Transverse colon (tissue), 4 donors: Measurements from ENCODE around the gene PRDM2. TPM values are rescaled to one million over a fixed set of nuclear protein-coding genes. Genes with fewer than 3 reads are reported as not detected.

Experiments used
- DNase-seq: peaks from one replicate; pipeline ENCODE4 v3.0.0-alpha.2; 2019
- H3K27ac ChIP-seq, 4 donors: fragments of 200-600 bp; sonication (generic); 2 replicates each; pipeline ENCODE4 v1.5.1; 2016 to 2018; ENCODE audit warnings: inconsistent platforms in 4 of 4
- H3K27me3 ChIP-seq: fragments of 200-600 bp; sonication (generic); 2 replicates; pipeline ENCODE4 v1.5.1; 2017; ENCODE audit warnings: inconsistent platforms
- H3K36me3 ChIP-seq, 4 donors: fragments of 200-600 bp; sonication (generic); 2 replicates each; pipeline ENCODE4 v1.5.1; 2017 to 2019; ENCODE audit warnings: inconsistent platforms in 4 of 4
- H3K4me1 ChIP-seq, 4 donors: fragments of 200-600 bp; sonication (generic); 2 replicates each; pipeline ENCODE4 v1.5.1; 2017 to 2020; ENCODE audit warnings: inconsistent platforms in 4 of 4
- H3K4me3 ChIP-seq, 4 donors: fragments of 200-600 bp; sonication (generic); 1 replicate in 1 of 4; 2 replicates in 3 of 4; pipeline versions ENCODE4 v1.5.1 to v1.6.1; 2017 to 2019; ENCODE audit warnings: inconsistent platforms in 4 of 4
- H3K9me3 ChIP-seq, 2 donors: fragments of 200-600 bp; sonication (generic); 2 replicates each; pipeline ENCODE4 v1.5.1; 2017 to 2019; ENCODE audit warnings: inconsistent platforms in 2 of 2
- CTCF ChIP-seq, 5 experiments: fragments of 200-600 bp in 3 of 5; fragments of 450-650 bp in 2 of 5; sonication (generic) in 3 of 5; IDR thresholded peaks; 1 replicate in 2 of 5; 2 replicates in 3 of 5; pipeline ENCODE4 v1.5.1; 2016 to 2017; ENCODE audit warnings: antibody characterized with exemption in 5 of 5, inconsistent platforms in 3 of 5, mild to moderate bottlenecking in 2 of 5, moderate library complexity in 1 of 5
- EP300 ChIP-seq: sonication (generic); formaldehyde crosslinking; IDR thresholded peaks from one replicate; pipeline ENCODE4 v1.6.1; 2017; ENCODE audit warnings: antibody characterized with exemption, low read depth
- POLR2A ChIP-seq: fragments of 450-650 bp; IDR thresholded peaks from one replicate; pipeline ENCODE4 v1.6.1; 2016; ENCODE audit warnings: antibody characterized with exemption, mild to moderate bottlenecking, moderate library complexity
- POLR2AphosphoS5 ChIP-seq, 3 donors: sonication (generic); formaldehyde crosslinking; IDR thresholded peaks; one replicate each; pipeline ENCODE4 v1.6.1; 2016; ENCODE audit warnings: antibody characterized with exemption in 3 of 3
- WGBS, 2 donors: methylation state at CpG; one replicate each; pipeline ENCODE4 v1.1.5; 2018; ENCODE audit warnings: low coverage in 1 of 2; 5-methylcytosine and 5-hydroxymethylcytosine counted together
- in situ Hi-C, 4 donors: fragments of 200-750 bp; cut with MboI; loops; one replicate each; pipeline versions ENCODE4 v1.15.0 to v1.15.1; 2017; ENCODE audit warnings: low sequenced_read_pairs in 3 of 4, low pct_ligation_motif_present in 1 of 4, low pct_unique_long_range_greater_than_20kb in 1 of 4
- intact Hi-C: fragments of 100-400 bp; cut with DNase I; formaldehyde crosslinking; loops from one replicate; pipeline ENCODE4 v1.15.1; 2023; ENCODE audit warnings: low total_unique reads
- total RNA-seq, 4 donors: library from RNA; depleted of rRNA; stranded (reverse); fragments of >200 nt; gene quantifications; one replicate each; pipeline ENCODE4 v1.1.0, GENCODE V29; 2016

PRDM2 gene
- total RNA-seq, 4 donors from 2014 or later, result 27.3 to 40.5 (median 35.8) TPM

DNA sequence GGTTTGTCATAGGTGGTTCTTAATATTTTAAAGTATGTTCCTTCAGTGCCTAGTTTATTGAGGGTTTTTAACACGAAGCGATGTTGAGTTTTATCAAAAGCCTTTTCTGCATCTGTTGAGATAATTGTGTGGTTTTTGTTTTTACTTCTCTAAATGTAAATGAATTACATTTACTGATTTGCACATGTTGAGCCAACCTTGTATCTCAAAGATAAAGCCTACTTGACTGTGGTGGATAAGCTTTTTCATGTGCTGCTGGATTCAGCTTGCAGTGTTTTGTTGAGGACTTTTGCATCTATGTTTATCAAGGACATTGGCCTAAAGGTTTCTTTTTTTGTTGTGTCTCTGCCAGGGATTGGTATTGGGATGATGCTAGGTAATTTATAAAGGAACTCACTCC, 142.5 kb downstream of the PRDM2 start:
- 81 to 95% methylated on average over 2 of the region's 2 CpGs for WGBS, 2 donors
- in situ Hi-C loops, result no loop called here
- intact Hi-C loops, result no loop called here

GRCh38 chr1:13851726-13852125, 151.7 kb downstream of the PRDM2 start:
- WGBS, 2 donors, result 55% methylated on average over 2 of the region's 2 CpGs; no CpG with 5 or more reads in 1 of the 2 donors
- no peak for DNase-seq
- in situ Hi-C loops, result no loop called here
- no peaks in the 10 kb centered on the region for H3K9me3 ChIP-seq
- H3K4me1 ChIP-seq, result peaks cover 0 to 3% (median 0%) of the 10 kb centered on the region in 4 donors
- H3K4me3 ChIP-seq, result no peak overlapping the region
- TF ChIP-seq CTCF (IDR thresholded peaks at IDR 0.05) (no peak), POLR2A (no peak), POLR2AphosphoS5 (IDR thresholded peaks at IDR 0.05) (no peak), EP300 (no peak)
- no peaks in the 10 kb centered on the region for H3K27me3 ChIP-seq
- no peaks in the 10 kb centered on the region for H3K36me3 ChIP-seq
- no peak overlapping the region for H3K27ac ChIP-seq
- intact Hi-C loops, result no loop called here

More for the DNA sequence above, 142.5 kb downstream of the PRDM2 start:
- DNase-seq, result no peak
- Histone ChIP-seq H3K27ac (no peak overlapping the region), H3K4me3 (no peak overlapping the region), H3K27me3 (peaks cover 3% of the 10 kb centered on the region), H3K36me3 (no peaks in the 10 kb centered on the region), H3K9me3 (no peaks in the 10 kb centered on the region), H3K4me1 (no peaks in the 10 kb centered on the region)
- TF ChIP-seq CTCF (IDR thresholded peaks at IDR 0.05) (no peak), EP300 (no peak), POLR2A (no peak), POLR2AphosphoS5 (IDR thresholded peaks at IDR 0.05) (no peak)

GRCh38 chr1:13855554-13855953, 155.6 kb downstream of the PRDM2 start:
- Histone ChIP-seq H3K9me3 (no peaks in the 10 kb centered on the region), H3K36me3 (no peaks in the 10 kb centered on the region), H3K27ac (no peak overlapping the region), H3K4me1 (peaks cover 0 to 5% (median 4%) of the 10 kb centered on the region in 4 donors), H3K27me3 (no peaks in the 10 kb centered on the region), H3K4me3 (no peak overlapping the region)
- no peak for TF ChIP-seq POLR2A
- no peak for TF ChIP-seq EP300
- no peak for TF ChIP-seq CTCF (IDR thresholded peaks at IDR 0.05)
- TF ChIP-seq POLR2AphosphoS5 (IDR thresholded peaks at IDR 0.05), result no peak
- in situ Hi-C loops (no loop called here), intact Hi-C loops (no loop called here)
- no peak for DNase-seq
- 80% methylated on average over 1 of the region's 1 CpG; no CpG with 5 or more reads in 1 of the 2 donors for whole genome bisulfite sequencing, 2 donors

DNA sequence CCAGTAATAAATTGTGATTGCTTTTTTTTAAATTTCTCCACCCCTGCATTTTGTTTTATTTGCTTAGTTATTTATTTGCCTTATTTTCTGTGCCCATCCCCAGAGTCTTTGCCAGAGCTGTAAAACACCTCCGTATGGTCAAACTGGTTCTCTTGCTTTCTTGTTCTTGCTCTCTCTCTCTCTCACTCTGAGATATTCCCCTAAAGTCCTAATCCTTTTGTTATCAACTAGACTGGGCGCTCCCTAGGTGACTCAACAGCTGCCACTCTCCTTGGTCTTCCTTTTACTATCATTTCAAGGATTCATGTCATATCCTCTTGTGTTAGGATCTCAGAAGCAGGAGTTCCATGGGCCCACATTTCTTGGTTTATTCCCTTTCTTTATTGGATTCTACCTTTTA, 160.0 kb downstream of the PRDM2 start:
- peak; percentile 28 for DNase-seq
- WGBS, 2 donors, result 32 to 35% methylated on average over 2 of the region's 2 CpGs
- TF ChIP-seq POLR2AphosphoS5 (IDR thresholded peaks at IDR 0.05), result peak in 1 of 3 donors; percentile 32
- no peak for TF ChIP-seq EP300
- intact Hi-C loops (no loop called here), in situ Hi-C loops (no loop called here)
- H3K4me3 ChIP-seq, result no peak overlapping the region
- H3K4me1 ChIP-seq, result peaks cover 0 to 5% (median 2%) of the 10 kb centered on the region in 4 donors
- no peaks in the 10 kb centered on the region for H3K36me3 ChIP-seq
- no peaks in the 10 kb centered on the region for H3K9me3 ChIP-seq
- peaks cover 9% of the 10 kb centered on the region for H3K27me3 ChIP-seq
- H3K27ac ChIP-seq, result peak overlapping the region in 3 of 4 donors; percentile 18 to 53 (median 52)

DNA sequence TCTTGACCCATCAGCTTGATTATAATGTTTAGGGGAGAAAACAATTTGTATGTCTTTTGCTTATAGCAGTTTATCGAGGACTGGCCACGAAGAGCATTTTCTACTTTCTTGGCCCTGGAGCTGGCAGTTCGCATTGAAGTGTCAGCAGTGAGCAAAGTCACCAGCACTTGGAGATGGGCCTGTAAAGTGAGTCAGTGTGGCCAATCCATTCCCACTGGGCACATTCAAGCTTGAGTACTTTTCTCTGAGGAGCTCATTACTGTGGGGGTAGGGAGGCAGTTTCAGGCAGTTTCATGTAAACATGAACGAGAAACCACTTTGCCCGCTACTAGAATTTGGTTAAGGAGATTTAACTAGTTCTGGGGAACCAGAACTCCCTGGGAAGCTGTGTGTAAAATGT, 164.8 kb downstream of the PRDM2 start:
- H3K36me3 ChIP-seq, result no peaks in the 10 kb centered on the region
- 83 to 93% methylated on average over 2 to 5 of the region's 5 CpGs for WGBS, 2 donors
- intact Hi-C loops (no loop called here), in situ Hi-C loops (no loop called here)
- no peak for TF ChIP-seq POLR2AphosphoS5 (IDR thresholded peaks at IDR 0.05)
- no peak for TF ChIP-seq EP300
- DNase-seq, result no peak
- peaks cover 14% of the 10 kb centered on the region for H3K27me3 ChIP-seq
- no peak overlapping the region for H3K27ac ChIP-seq
- H3K4me1 ChIP-seq, result peaks cover 0 to 5% (median 2%) of the 10 kb centered on the region in 4 donors
- H3K4me3 ChIP-seq, result no peak overlapping the region
- H3K9me3 ChIP-seq, result no peaks in the 10 kb centered on the region
